ENCODE results near the gene KIRREL2.

- no peak for TF ChIP-seq CTCF (IDR thresholded peaks at IDR 0.05)
- no peak for TF ChIP-seq POLR2A (IDR thresholded peaks at IDR 0.05)
- TF ChIP-seq POLR2AphosphoS5 (IDR thresholded peaks at IDR 0.05) = no peak
These were observed 43.4 kb upstream of the KIRREL2 start for GRCh38 chr19:35813043-35813890.

Data from transverse colon (tissue), 4 donors.